Stimulated activated CD8-positive, alpha-beta memory T cell treated with anti-CD3 and anti-CD28 coated beads, Interleukin-15, amount 100 ng/mL, for 4 hours (primary cell): ENCODE measurements around the gene KCNC3.

ENCODE experiments used
- DNase-seq, 2 donors: peaks; one replicate each; pipeline ENCODE4 v3.0.0-alpha.2; 2020; ENCODE audit warnings: low read depth in 2 of 2

Gene KCNC3

DNA sequence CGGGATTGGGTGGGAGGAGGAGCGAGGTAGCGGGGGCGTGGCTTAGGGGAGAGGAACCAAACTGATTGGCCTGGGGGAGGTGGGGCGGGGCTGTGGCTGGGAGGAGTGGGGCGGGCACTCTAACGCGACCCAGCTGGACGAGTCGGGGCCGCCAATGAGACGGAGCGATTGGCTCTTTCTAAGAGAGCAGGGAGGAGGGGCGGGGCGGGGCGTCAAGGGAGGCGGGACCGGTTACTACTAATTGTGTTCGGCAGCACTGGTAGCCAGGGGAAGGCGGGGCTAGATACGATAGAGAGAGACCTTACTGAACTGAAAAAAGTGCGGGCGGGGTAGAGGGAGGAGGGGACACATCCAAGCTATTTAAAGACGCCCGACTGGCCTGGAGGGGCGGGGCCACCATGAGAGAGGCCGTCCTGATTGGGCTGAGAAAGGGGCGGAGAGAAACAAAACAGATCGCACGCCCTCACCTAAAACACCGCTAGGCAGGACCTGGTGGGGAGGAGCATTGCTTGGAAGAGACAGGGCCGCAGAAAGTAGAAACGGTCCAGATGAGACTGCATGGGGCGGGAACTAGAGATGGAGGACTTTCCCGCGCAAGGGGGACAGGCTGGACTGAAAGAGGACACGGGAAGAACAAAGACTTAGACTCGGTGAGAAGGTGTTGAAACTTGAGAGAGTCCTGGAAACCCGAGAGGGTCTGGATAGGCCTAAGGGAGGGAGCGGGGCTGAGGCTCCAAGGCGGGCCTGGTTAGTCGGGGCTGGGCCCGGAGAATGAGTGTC is at the start of gene KCNC3:
Gene KCNC3 (minus strand): TSS at position 232 of the 780 bp plus-strand sequence. CDS start 295 bp downstream, outside the sequence.
- peak; percentile 56 to 92 for DNase-seq

DNA sequence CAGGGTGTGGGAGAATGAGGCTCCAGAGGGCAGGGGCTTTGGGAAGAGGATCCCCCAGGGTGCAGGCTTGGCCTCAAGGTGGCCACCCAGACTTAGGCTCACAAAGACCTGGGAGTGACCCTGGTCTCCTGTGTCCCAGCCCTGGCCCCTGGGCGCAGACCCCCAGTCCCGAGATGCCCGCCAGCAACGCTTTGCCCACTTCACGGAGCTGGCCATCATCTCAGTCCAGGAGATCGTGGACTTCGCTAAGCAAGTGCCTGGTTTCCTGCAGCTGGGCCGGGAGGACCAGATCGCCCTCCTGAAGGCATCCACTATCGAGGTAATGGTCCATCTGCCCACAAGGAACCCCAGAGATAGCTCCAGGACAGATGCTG is 49.7 kb upstream of the KCNC3 start:
- DNase-seq = no peak

DNA sequence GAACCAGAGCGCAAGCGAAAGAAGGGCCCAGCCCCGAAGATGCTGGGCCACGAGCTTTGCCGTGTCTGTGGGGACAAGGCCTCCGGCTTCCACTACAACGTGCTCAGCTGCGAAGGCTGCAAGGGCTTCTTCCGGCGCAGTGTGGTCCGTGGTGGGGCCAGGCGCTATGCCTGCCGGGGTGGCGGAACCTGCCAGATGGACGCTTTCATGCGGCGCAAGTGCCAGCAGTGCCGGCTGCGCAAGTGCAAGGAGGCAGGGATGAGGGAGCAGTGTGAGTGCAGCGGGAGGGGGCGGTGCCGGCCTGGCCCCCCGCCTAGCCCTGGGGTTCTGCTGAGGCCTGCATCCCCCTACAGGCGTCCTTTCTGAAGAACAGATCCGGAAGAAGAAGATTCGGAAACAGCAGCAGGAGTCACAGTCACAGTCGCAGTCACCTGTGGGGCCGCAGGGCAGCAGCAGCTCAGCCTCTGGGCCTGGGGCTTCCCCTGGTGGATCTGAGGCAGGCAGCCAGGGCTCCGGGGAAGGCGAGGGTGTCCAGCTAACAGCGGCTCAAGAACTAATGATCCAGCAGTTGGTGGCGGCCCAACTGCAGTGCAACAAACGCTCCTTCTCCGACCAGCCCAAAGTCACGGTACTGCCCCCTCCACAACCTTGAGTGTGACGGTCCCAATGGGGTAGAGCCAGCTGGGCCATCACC is 49.1 kb upstream of the KCNC3 start:
- no peak for DNase-seq

DNA sequence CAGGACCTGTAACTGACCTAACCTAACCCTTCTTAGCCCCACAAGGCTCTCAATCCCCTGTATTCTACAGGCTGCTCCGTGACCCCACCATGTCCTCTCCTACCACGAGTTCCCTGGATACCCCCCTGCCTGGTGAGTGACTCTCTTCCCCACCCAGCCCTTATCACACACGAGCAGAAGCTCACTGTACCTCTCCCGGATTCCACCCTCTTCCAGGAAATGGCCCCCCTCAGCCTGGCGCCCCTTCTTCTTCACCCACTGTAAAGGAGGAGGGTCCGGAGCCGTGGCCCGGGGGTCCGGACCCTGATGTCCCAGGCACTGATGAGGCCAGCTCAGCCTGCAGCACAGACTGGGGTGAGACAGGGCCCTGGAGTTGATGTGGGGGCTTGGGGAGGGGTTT is 48.3 kb upstream of the KCNC3 start:
- DNase-seq = no peak

DNA sequence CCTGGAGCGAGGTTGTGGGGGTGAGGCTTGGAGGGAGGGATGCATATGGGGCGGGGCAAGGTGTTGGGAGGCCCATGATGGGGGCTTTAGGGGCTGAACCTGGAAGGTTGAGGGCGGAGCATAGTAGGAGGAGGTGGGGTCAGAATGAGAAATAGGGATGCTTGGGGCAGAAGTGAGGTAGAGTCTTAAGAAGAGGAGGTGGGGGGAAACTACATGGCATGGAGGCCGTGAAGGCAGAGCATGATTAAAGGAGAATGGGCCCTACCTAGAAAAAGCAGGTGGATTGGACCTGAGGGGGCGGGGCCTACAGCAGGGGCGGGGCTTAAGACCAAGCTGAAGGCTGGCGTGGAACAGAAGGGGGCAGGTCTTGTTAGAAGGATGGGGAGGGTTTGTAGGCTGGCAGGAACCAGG is 47.9 kb upstream of the KCNC3 start:
- DNase-seq = no peak

DNA sequence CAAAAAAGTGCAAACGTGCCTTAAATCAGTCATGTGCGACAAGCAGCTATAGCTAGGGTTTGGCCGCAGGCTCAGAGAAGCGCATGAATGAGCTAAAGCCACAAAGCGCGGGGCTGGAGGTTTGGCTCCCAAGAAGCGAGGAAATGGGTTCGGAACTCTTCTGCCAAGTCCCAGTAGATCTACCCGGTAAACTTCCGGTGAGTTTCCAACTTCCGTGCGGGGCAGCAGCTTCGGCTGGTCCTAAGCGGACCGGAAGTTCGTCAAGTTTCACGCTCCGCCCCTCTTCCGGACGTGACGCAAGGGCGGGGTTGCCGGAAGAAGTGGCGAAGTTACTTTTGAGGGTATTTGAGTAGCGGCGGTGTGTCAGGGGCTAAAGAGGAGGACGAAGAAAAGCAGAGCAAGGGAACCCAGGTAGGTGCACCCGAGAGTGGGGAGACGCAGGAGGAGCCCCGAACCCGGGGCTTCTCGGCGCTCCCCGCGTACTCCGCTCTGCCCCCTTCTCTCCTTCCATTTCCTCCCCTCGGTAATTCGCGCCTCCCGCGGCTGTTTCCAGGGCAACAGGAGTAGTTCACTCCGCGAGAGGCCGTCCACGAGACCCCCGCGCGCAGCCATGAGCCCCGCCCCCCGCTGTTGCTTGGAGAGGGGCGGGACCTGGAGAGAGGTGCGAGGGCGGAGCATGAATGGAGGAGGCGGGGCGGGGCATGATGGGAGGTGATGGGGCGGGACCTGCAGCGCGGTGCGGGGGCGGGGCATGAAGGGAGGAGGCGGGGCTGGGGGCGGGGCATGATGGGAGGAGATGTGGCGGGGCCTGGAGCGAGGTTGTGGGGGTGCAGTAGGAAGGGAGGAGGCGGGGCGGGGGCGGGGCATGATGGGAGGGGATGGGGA is 47.2 kb upstream of the KCNC3 start, which contains the start of gene NR1H2:
Gene NR1H2 (plus strand): TSS at position 292 of the 885 bp plus-strand sequence. CDS start 1,149 bp downstream, outside the sequence.
- peak; percentile 85 to 88 for DNase-seq

DNA sequence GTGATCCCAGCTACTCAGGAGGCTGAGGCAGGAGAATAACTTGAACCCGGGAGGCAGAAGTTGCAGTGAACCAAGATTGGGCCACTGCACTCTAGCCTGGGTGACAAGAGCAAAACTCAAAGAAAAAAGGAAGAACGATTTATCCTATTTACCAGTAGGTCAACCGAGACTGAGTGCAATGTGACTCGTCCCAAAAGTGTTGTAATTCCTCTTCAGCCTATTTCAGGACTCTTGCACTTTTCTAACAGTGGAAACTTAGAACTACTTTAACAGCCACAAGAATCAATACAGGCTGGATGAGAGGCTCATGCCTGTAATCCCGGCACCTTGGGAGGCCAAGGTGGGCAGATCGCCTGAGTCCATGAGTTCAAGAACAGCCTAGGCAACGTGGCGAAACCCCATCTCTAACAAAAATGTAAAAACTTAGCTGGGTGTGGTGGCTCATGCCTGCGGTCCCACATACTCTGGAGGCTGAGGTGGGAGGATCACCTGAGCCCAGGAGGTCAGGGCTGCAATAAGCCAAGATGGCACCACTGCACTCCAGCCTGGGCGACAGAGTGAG is 42.8 kb upstream of the KCNC3 start:
- no peak for DNase-seq

DNA sequence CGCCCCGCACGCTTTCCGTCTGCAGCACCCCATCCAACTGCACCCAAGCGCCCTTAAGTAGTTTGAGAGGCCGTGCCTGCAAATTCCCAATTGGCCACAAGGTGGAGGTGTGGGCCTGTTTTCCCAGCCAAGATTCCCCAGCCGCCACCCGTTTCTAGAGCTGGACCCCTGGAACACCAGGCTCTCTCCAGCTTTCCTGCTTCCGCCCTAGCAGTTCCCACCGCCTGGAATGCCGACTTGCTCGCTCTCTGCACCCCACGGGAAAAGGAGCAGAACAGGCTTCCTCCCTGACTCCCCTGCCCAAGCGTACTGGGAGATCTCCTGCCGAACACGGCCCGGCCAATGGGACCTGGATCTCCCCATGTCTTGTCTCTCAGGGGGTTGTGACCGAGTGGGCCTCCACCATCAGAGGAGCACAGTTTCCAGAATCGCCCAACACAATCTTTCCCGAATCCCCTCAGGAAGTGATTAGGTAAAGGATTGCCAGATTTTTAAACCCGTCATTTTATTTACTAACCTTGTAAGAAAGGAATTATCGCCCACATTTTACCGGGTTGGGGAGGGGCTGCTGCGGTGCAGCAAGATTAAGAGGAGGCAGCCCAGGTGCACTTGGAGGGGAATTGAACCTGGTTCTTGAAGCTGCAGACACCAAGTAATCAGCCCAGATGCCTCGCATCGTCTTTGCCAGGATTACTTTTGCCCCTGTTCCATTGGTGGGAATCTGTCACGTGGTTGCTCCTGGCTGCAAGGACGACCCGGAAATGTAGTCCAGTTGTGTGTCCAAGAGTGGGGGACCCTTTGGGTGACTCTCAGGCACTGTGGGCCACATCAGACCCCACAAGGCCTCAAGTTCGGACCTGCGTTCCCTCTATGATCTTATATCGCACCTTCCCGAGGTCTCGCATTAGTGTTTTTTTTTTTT is 39.7 kb upstream of the KCNC3 start:
- DNase-seq = peak in 1 of 2 donors; percentile 54

DNA sequence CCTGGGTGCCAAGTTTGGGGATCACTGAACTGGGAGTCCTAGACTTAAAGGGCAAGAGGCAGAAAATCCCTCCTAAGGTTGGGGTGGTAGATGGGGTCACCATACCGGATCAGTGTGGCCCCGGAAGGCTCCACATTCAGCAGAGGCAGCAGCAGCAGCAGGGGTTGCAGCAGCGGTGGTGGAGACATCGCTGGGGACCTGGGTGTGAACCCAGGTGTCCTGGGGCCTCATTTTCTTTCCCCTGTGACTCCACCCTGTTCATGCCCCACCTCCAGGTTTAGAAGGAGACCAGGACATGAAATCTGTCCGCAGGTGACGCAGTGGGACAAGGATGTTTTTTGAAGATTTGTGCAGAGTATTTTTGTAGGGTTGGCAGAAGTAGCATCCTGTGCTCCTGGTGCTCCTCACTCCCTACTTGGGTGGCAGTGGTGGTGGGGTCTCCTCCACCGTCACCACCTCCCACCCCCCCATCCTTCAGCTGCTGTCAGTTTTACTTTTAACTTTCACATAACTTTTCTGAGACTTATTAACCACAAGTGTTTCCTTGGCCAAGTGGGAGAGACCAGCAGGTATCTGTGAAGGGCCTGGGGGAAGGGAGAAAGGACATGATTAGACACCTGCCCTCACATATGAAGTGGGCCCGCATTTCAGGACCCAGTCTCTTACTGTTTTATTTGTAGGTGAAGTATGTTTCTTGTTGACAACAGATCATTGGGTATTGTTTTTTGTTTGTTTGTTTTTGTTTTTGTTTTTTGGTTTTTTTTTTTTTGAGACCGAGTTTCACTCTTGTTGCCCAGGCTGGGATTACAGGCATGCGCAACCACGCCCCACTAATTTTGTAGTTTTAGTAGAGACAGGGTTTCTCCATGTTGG is 36.5 kb upstream of the KCNC3 start, which contains the start of gene NAPSA:
Gene NAPSA (minus strand): TSS at position 206 of the 873 bp plus-strand sequence. CDS start 18 bp downstream, at position 188.
- no peak for DNase-seq

DNA sequence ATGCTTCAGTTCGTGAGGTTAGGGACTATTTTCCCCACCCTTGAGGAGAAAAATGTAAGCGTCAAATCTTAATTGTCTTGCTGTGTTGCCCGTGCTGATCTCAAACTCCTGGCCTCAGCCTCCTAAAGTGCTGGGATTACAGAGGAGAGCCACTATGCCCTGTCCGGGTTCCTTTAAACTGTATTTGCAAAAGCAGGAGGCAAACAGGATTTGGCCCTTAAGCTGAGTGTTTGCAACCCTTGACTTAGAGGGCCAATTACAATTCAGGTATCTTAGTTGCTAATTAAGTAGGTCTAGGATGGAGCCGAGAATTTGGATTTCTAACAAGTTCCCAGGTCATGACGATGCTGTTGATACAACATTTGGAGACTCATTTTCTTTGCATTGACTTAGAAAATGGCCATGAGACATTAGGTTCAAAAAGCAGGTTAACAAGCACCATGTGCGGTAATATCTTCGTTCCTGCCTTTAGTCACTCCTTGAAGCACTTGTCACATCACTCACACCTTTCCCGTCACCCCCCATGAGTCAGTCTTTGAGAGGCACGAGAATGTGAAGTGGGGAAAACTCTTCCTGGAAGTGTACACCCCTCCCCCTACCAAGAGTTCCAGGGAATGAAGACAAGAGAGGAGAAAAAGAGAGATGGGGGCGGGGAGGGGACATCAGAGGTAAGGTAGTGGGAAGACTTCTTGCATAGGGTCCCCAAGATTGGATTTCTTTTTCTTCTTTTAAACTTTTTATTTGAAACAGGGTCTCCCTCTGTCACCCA is 33.7 kb upstream of the KCNC3 start:
- no peak for DNase-seq

DNA sequence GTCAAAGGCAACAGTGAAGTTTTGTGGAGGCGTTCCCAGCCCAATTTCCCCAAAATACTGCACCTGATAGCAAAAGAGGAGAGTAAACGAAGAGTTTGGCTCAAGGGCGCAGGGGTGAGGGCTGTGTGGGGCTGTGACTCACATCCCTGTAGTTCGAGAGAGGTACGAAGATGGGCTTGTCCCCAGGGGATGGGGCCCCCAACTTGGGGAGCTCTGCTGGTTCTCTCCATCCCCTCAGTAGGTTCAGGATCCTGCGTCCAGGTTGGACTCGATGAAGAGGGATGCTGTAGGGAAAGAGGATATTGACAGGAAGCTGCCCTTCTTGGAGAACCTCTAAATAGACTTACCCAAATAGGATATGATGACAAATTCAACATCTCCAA is 32.8 kb upstream of the KCNC3 start:
- no peak for DNase-seq

DNA sequence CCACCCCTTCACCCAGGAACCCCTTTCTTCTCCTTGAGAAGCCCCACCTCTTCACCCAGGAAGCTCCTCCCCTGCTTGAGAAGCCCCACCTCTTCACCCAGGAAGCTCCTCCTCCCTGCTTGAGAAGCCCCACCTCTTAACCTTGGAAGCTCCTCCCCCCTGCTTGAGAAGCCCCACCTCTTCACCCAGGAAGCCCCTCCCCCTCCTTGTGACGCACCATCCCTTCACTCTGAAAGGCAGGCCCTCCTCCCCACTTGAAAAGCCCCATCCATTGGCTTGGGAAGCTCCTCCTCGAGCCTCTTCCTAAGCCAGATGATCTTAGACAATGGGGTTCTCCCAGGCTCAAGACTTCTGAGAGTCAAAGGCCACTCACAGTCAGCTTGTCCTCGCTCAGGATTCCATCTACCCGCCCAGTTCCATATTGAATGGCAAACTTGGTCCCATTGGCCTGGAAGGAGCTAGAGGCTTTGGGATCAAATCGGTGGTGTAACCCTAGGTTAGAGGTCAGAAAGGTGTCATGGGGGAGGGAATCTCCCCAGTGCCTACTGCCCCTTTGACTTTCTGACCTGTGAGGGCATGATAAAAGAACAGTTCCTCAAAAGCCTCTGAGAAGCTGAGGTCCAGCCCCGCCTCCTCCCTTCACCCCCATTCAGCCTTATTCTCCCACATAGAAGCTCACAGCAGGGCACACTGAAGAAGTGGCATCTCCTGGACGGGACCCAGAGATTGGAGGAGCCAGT is 32.3 kb upstream of the KCNC3 start:
- no peak for DNase-seq

DNA sequence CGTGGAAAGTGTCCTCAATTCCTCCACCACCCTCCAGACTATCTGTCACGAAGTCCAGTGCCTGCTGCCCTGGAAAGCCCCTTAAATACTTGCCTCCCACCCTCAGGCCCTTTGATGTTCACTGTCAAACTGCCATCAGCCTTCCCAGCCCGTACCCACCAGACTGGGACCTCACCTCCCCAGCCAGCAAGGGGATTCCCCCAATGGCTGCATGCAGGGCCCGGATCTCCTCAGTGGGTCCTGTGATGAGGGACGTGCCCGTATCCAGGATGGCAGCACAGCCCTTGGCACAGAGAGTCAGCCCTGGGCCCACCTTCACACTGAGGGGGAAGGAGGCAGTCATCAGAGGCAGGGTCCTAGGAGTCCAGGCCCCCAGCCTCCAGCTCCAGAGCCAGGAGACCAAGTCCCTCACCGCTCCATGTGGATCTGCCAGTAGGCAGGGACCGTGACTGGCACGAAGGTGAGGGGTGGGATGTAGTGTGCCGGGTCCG is 30.2 kb upstream of the KCNC3 start:
- no peak for DNase-seq

DNA sequence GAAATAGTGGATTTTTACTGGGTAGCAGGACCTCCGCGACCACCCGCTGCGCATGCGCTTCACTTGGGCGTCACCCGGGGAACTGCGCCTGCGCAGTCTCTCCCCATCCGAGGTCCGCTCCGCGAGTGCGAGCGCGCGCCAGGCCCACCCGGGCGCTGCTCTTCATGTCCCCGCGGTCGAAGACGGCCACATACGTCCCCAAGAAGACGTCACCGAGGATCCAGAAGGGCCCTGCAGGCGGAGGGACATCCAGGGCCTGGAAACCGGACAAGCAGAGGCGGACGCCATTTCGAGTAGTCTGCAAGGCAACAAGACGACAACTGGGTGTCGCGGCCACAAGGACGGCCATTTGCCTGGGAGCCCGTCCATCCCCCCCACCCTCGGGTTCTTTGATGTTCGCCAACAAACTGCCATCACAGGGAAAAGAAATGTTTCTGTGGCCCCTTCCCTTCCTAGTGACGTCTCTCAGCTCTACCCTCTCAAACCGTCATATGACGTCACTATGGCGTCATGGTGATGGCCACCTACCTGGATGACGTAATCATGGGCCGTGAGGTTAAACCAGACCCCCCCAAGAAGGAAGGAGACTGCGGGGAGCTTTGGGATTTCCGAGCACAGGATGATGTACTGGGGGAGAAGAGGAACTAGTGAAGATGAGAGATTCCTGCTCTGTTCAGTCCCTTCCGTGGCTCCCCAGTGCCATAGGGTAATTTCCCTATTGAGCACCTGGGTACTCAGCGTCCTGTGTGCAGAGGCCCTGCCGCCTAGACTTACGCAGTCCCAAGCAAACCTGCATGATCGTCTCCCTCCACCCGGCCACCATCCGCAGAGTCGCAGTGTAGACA is 29.5 kb upstream of the KCNC3 start:
- DNase-seq = peak; percentile 52 to 59

DNA sequence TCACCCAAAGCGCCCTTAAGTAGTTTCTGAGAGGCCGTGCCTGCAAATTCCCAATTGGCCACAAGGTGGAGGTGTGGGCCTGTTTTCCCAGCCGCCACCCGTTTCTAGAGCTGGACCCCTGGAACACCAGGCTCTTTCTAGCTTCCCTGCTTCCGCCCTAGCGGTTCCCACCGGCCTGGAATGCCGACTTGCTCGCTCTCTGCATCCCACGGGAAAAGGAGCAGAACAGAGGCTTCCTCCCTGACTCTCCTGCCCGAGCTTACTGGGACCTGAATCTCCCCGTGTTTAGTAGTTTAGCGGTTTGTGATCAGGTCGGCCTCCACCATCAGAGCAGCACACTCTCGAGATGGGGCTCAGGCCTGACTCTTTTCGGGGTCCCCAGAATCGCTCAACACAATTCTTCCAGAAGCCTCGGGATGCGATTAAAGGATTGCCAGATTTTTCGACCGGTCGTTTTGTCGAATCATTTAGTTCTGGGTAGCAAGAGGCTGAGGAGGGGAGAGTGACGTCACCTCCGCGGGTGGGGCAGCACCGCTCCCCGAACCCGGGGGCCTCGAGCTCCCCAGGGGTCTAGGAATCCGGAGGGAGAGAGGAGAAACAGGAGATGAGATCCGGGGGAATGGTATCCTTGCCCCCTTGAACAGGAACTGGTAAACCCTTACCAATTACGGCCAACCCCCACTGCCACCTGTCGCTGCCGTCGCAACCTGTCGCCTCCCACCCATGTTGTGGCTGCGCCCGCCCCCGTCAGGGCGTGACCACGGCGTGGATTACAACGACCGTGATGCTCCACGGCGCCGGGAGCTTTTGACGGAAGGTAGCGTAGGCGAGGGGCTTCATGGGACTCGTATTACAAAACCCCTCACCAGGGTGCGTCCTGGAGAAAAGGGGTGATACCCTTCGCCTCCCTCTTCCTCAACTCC is 28.3 kb upstream of the KCNC3 start:
- peak; percentile 86 for DNase-seq

DNA sequence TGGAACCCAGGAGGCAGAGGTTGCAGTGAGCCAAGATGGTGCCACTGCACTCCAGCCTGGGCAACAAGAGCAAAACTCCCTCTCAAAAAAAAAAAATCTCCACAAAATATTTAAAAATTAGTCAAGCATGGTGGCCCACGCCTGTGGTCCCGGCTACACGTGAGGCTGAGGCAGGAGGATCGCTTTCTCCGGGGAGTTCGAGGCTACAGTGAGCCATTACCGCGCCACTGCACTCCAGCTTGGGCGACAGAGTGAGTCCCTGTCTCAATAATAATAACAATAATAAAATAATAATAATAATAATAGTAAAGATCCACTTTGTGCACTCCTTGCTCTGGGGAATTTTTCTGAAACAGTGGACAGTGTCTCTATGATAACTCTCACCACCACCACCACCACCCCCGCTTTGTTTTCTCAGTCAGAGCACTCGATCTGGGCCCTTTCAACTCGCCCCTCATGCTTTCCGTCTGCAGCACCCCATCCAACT is 27.6 kb upstream of the KCNC3 start:
- DNase-seq = no peak
